Epidermal melanocyte (primary cell): ENCODE data around the gene SF3B2.

Experiments used
- DNase-seq: peaks from one replicate; pipeline ENCODE4 v3.0.0; 2011; ENCODE audit warnings: low spot score; ENCODE audit not compliant: insufficient read length

The SF3B2 gene

DNA sequence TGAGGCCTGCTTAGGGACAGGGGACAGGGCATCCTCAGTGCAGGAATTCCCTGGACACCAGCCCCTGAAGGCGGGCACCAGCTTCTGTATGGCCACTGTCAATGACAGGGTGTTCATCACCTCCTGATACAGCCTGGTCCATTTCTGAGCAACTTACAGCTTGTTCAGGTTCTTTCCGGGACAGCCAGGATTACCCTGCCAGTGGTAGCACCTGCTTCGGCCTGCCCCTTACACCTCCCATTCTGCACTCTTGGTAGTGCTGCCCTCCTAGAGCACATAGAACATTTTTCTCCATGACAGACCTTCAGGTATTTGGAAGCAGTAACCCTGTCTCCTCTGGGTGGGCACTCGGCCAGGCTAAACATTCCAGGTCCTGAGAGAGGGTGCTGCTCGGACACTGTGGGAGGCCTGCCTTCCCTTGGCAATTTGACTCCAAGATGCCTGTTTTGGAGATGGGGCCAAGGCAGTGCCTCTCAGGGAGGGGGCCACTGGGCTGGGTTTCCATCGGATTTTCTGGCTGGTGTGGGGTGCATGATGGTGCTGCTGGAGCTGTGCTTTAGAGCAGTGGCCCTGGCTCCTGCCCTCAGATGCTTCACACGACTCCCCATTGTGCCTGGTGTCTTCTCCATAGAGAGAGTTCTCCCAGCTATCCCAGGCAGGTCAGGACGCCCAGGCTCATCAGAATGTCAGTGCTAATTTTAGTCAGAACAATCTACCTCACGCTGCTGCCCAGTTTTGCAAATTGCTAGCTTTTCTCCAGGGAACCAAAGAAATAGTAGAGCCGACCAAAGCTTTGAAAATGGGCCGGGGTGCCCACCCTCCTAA is 4.4 kb upstream of the SF3B2 start:
- no peak for DNase-seq

DNA sequence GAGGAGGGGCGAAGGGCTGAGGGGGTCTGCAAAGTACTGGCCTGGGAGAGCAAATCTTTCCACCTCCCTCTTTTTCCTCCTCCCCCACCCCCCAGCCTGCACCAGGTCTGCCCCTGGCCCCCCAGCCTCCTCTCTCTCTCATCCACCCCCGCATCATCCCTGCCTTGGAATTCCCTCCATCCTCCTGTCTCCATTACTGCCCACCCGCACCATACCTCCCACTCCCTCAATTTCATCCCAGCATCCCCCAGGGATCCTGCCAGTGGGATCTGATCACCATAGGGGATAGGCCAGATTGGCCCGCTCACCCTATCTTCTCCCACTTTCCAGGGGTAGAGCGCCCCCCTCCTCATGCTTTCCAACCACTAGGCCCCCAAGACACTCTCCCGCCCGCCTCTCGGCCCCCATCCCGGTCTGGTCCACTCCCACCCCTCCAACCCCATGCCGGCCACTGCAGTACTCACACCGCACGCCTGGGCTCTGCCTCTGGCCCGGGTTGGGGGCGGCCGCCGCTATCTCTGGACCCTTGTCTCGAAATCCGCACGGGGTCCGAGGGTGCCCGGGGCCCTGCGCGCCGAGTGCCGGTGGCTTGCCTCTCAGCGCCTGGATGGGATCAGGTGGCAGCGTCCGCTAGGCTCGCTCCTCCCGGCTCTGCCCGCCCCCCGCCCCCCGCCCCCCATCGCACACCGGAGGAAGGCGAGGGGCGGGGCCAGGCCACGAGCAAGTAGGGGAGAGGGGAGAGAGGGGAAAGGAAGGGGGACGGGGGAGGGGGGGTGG is 3.4 kb upstream of the SF3B2 start, which contains the start of gene GAL3ST3:
GAL3ST3 (minus strand) TSS at position 615 of the 777 bp plus-strand sequence. CDS start 3,746 bp downstream, outside the sequence.
- DNase-seq = no peak

DNA sequence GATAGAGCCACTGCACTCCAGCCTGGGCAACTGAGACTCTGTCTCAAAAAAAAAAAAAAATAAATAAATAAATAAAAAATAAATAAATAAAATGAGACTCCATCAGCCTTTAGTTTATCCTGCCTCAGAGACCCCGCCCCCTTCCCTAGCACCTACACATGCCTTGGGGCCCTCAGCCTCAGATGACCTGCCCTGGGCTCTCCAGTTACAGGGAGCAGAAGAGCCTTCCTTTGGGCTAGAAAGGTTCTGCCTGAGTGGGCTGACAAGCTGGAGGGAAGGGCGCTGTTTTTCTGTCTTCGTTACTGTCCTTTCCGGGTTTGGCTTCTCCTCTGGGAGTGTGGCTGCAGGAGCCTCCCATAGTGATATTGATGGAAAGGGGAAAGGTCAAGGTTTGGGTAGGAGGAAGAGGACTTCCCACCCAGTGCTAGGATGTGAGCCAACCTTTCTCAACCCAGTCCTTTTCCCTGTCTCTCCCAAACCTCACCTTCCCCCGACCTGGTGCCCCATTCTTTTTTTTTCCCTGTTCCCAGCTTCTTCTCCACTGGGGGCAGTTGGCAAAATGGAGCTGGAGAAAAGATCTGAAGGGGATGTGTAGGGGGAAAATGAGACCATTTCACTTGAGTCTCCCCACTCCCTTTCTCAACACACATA is 1.5 kb upstream of the SF3B2 start:
- no peak for DNase-seq

DNA sequence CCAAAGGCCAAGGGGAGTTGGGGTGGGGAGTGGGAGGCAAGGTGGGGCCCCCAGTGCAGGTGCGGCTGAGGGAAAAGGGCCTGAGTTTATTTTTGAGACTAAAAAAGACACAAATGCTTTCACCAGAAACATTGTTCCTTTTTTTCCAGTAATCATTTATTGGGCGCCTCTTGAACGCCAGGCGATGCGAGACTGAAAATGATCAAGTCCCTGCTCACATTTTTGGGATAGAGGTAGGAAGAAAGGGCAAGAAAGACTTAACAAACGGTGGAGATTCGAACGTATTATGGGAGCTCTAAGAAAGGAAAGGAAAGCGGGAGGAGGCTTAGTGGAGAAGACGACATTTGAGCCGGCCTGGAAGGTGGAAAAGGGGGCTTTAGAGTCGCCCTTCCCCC is 796 bp upstream of the SF3B2 start:
- DNase-seq = no peak

DNA sequence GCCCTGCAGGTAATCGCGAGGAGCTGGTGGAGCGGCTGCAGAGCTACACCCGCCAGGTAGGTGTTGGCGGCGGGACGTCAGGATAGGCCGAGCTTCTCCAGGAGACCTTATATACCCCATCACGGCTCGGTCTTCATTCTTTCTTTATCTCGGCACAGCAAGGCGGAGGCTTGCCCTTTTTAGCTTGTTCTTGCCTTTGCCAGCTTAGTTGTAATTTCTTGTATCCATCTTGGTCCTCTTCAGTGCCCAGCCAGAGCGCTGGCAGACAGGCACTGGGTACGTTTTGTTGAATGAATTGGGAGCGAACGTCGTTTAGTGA is 459 bp downstream of the SF3B2 start:
- no peak for DNase-seq

DNA sequence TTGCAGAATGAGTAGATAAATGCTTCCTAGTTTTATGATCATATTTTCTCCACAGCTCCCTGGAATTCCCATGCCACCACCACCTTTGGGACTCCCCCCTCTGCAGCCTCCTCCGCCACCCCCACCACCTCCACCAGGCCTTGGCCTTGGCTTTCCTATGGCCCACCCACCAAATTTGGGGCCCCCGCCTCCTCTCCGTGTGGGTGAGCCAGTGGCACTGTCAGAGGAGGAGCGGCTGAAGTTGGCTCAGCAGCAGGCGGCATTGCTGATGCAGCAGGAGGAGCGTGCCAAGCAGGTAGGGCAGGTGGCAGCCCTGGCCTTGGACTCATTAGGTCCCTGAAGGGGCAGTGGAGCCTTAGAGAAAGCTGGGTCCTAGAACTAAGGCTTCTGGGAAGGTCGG is 2.9 kb downstream of the SF3B2 start:
- no peak for DNase-seq

DNA sequence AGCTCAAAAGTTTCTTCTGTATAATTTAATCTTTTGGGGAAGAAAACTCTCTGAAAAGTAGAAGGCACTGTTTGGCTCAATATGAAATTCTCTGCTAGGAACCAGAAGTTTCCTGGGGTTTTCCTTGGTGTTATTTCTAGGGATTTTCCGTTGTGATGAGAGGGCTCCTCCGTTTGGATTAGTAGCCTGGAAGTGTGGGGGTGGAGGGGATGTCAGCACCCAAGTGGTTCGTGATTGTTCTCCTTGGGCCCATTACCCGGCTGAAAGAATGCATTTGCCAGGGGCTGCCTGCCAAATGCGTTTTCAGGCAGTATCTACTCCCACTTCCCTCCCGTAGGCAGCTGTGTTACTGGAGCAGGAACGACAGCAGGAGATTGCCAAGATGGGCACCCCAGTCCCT is 4.3 kb downstream of the SF3B2 start:
- DNase-seq = no peak

DNA sequence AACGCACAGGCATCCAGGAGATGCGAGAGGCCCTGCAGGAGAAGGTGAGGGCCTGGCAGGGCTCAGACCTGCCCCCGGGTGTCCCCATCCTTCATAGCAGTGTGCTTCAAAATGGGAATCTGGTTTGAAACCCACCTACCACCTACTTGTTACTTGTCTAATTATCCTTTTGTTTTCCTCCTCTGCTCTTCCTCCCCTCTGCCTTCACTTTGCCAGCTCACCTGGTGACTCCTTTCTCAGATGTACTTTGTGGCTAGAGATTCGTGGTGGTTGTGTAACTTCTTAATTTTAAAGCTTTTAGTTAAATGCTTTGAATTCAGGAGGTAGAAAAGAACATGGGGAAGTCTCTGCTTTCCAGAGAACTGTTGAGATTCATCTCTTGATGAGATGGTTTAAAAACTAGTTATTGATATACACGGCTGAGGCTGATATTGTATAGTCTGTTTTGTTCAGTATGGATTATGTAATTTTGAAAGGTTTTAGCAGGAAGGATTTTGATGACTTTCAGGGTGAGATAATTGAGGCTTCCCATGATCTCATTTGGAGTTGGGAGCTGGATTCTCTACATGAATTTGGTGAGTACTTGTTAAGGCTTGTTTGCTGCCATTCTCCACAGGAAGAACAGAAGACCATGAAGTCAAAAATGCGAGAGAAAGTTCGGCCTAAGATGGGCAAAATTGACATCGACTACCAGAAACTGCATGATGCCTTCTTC is 8.0 kb downstream of the SF3B2 start:
- no peak for DNase-seq

DNA sequence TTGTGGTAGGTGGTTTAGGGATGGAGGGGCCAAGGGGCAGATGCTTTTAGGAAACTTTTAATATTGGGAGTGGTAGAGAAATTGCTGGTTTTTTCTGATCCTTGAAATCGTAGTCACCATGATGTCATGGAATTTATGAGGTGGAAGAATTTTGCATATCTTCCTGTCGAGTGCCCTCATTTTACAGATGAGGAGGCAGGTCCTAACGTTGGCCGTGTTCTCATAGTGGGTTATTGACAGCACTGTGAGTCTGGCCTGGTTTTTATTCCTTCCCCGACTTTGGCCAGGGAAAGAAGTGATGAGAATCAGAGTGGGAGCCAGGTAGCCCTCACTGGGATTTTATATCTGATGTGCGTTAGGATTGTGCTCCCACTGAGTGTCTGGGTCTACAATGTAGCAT is 9.1 kb downstream of the SF3B2 start:
- no peak for DNase-seq

DNA sequence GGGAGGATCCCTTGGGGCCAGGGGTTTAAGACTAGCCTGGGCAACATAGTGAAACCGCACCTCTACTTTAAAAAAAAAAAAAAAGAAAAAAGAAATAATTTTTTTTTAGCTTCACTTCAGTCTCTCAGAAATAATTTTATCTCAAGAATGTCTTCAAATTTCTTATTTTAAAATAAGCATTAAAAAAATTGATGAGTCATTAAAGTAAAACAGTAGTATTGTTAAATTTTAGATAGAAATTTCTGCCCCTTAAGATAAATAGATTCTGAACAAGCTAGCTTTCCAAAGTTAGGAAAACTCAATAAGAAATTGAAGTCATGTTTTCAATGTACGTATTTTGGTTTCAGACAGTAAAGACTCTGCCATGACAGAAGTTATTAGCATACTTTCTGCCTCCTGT is 10.2 kb downstream of the SF3B2 start:
- no peak for DNase-seq

DNA sequence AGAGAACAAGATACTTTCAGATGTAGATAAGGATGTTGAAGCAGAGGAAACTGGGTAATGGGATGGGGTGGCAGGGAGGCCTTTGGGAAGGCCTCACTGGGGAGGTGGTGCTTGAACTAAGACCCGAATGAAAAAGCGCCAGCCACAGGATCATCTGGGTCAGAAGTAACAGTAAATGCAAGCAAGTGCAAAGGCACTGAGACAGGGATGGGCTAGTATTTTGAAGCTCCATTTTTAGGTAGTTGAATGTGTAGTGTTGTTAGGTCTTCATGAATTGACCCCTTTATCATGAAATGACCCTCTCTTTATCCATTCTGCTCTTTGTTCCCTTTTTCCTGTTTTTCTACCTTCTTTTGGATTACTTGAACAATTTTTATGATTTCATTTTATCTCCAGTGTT is 11.7 kb downstream of the SF3B2 start:
- no peak for DNase-seq

DNA sequence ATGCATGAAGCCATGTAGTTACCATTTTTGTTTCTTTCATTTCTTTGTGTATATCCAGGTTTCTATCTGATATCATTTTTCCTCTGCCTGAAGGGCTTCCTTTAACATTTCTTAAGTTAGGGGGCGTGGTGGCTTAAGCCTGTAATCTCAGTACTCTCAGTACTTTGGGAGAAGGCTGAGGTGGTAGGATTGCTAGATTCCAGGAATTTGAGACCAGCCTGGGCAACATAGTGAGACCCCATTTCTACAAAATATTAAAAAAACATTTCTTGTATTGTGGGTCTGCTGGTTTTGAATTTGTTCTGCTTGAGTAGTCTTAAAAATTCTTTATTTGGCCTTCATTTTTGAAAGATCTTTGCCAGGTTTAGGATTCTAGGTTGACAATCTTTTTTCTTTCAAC is 12.4 kb downstream of the SF3B2 start:
- DNase-seq = no peak

DNA sequence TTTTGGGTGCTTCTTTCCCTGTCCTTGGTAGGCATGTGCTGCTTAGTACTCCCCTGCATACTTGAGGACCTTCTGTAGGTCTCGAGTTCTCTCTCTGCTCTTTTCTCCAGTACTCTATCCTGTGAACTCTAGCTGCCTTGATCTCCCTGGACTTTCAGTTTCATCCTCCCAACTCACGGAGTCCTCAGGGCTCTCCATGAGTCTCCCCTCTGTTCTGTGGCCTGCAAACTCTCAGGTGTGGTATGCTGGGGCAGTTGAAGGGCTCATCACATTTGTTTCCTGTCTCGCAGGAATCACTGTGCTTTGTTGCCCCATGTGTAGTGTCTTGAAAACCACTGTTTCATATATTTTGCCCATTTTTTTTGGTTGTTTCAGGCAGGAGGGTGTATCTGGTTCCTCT is 14.6 kb downstream of the SF3B2 start:
- no peak for DNase-seq

DNA sequence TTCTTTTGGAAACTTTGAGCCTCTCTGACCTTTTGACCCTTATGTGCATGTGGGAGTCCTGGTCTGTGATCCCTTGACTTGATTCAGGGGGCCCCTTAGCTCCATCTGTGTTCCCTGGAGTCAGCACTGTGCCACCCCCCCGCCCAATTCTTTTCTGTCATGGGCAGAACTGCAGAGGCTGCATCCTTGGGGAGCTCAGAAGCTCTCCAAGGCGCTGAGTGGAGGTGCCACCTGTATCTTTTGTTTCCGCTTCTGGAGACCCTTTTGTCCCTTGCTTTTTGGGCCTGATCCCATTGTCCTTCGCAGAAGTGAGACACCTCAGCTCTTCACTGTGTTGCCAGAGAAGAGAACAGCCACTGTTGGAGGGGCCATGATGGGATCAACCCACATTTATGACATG is 15.5 kb downstream of the SF3B2 start:
- DNase-seq = no peak

DNA sequence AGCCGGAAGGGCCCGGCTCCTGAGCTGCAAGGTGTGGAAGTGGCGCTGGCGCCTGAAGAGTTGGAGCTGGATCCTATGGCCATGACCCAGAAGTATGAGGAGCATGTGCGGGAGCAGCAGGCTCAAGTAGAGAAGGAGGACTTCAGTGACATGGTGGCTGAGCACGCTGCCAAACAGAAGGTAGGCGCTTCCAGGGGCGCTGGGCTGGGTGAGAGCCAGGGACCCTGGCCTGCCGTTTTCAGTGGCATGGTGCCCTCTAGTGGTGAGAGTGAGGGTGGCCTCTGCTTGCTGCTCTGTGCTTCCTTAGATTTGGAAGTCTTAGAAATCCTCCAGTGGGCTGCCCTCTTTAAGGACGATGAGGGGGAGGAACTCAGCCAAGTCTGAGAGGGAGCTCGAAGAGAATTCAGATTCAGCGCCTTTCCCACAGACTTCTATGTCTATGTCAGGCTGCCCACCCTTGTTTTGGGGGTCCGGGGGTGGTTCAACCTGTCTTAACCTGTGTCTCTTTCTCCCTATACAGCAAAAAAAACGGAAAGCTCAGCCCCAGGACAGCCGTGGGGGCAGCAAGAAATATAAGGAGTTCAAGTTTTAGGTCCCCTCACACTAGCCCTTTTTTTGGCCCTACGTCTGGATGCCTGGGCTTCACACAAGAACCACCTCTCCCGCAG is 16.1 kb downstream of the SF3B2 start:
- peak; percentile 66 for DNase-seq

DNA sequence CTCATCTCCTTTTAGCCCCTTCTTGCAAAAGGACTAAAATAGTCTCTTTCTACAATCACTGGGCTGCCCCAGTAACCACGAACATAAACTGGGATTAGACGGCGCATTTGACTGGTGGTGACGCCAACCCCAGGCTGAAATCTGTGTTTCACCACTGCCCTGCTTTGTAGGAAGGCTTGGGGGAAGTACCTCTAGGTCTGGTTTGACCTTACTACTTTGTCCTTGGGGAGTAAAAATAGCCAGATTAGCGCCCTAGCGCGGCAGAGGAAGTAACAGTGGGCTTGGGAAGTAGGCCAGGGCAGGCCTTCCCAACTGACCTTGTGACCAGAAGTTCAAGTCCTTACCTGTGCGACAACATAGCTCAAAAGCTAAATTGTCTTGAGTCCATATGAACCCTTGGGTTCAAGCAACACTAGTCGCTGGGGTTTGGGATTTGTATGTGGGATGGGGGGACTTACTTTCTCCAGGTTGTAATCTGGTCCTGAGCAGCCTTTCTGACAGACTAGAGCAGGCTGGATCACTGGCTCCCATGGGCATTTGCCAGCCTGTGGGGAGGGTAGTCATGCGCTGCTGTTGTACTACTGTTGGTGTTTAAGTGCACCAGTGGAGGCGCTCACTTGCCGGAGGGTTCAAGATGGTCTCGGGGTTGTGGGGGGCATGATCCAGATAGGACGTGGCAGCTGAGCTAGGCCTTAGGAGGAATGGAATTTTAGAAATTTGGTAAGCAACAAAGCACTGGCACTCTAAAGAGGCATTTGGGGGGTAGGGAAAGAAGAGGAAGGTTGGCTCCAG is 17.0 kb downstream of the SF3B2 start:
- DNase-seq = peak; percentile 80

DNA sequence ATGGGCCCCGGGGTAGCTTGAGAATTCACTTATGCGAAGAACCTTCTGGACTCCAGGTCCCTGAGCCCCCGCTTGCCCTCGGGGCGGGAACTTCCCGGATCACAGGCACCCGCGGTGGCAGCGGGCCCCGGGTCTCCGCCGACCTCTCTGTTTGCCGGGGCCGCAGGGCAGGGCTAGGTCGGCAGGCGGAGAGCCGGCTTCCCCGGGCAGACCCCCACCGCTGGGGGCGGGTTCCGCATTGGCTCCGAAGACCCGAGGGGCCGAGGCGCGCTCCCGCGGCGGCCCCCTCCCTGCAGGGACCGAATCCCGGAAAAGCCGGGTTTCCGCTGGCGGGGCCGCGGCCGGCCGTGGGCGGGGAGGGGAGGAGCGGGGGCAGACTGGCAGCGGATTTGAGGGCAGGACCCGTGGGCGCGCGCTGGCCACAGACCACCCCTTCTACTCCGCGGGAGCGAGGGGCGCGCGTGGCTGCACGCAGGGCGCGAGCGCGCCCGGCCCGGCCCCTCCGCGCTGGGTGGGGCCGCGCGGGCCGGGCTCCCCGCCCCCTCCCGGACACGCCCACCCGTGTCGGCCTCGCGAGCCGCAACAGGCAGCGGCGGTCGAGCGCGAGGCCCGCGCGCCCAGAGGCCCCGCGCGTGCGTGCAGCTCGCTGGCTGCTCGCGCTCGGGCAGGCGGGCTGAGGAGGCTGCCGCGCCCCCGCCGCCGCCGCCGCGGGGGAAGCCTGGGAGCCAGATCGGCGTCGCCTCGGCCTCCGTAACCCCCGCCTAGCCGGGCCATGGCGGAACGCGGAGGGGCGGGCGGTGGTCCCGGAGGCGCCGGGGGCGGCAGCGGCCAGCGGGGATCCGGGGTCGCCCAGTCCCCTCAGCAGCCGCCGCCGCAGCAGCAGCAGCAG is 17.8 kb downstream of the SF3B2 start, which contains the start of gene PACS1:
PACS1 (plus strand) TSS at position 558 of the 889 bp plus-strand sequence; CDS start at position 773, 215 bp downstream.
- peak; percentile 88 for DNase-seq

DNA sequence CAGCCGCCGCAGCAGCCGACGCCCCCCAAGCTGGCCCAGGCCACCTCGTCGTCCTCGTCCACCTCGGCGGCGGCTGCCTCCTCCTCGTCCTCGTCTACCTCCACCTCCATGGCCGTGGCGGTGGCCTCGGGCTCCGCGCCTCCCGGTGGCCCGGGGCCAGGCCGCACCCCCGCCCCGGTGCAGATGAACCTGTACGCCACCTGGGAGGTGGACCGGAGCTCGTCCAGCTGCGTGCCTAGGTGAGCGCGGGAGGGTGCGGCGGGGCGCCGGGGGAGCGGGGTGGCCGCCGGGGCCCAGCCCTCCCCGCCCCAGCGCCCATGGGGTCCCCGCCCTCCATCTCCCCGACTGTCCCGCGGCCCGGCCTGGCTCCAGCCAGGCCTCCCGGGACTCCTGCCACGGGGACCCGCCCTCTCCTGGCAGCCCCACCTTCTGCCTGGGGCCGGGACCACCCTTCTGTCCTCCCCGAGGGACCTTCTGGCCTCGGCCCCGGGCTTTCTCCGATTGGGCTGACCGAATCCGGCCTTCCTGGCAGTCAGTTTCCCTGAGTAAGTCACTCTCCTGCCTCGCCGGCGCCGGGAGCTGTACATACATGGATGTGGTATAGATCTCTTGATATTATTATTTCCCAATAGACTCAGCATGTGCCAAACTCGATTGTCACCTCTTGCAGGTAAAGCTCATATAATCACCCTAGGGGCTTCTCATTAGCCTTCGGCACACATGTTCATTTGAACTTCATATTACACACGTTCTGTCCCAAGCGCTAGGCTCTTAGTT is 18.6 kb downstream of the SF3B2 start:
- no peak for DNase-seq
